Testis (tissue), 3 donors: ENCODE data around the gene SESTD1. TPM values are rescaled to one million over a fixed set of nuclear protein-coding genes. Genes with fewer than 3 reads are reported as not detected.

Source experiments
- DNase-seq: peaks from one replicate; pipeline ENCODE4 v3.0.0-alpha.2; 2019
- H3K27ac ChIP-seq, 2 donors: fragments of 200-600 bp; sonication (generic); one replicate each; pipeline ENCODE4 v1.5.1; 2019
- H3K27me3 ChIP-seq: fragments of 200-600 bp; sonication (generic); one replicate; pipeline ENCODE4 v1.5.1; 2019
- H3K36me3 ChIP-seq: fragments of 200-600 bp; sonication (generic); one replicate; pipeline ENCODE4 v1.5.1; 2017; ENCODE audit warnings: low read depth; ENCODE audit errors: missing control alignments
- H3K4me1 ChIP-seq: fragments of 200-600 bp; sonication (generic); one replicate; pipeline ENCODE4 v1.5.1; 2019
- H3K4me3 ChIP-seq, 2 donors: fragments of 200-600 bp; sonication (generic); one replicate each; pipeline ENCODE4 v1.5.1; 2017 to 2019
- H3K9me3 ChIP-seq: fragments of 200-600 bp; sonication (generic); one replicate; pipeline ENCODE4 v1.5.1; 2017
- CTCF ChIP-seq, 3 experiments: fragments of 450-650 bp in 2 of 3; fragments of 200-600 bp in 1 of 3; sonication (generic) in 1 of 3; IDR thresholded peaks; one replicate each; pipeline ENCODE4 v1.5.1; 2016 to 2019; ENCODE audit warnings: antibody characterized with exemption in 3 of 3, mild to moderate bottlenecking in 2 of 3, moderate library complexity in 1 of 3
- POLR2A ChIP-seq: fragments of 450-650 bp; IDR thresholded peaks from one replicate; pipeline ENCODE4 v1.6.1; 2017; ENCODE audit warnings: antibody characterized with exemption, mild to moderate bottlenecking, moderate library complexity
- WGBS, 2 donors: methylation state at CpG; one replicate each; pipeline ENCODE4 v1.1.5; 2018; 5-methylcytosine and 5-hydroxymethylcytosine counted together
- intact Hi-C: fragments of 100-400 bp; cut with DNase I; formaldehyde crosslinking; loops from one replicate; pipeline ENCODE4 v1.15.1; 2023; ENCODE audit warnings: low total_unique reads
- polyA plus RNA-seq: library from polyadenylated mRNA; stranded (reverse); fragments of 350-450 nt; fragmentation: Illumina TruSeq; extraction: RNeasy Lipid Tissue Mini Kit (QIAGEN cat#74804); gene quantifications from one replicate; pipeline ENCODE4 v1.2.3, GENCODE V29; 2014; ENCODE audit warnings: low read depth, low replicate concordance; ENCODE audit not compliant: insufficient read depth
- total RNA-seq, 2 donors: library from RNA; depleted of rRNA; stranded (reverse); fragments of >200 nt; gene quantifications; one replicate each; pipeline ENCODE4 v1.2.3, GENCODE V29; 2016

SESTD1 gene
- total and polyA plus RNA-seq, 3 donors from 2014 or later: 50.0 to 94.5 (median 56.1) TPM

- H3K27me3 ChIP-seq: no peaks in the 10 kb centered on the region
- H3K9me3 ChIP-seq: no peaks in the 10 kb centered on the region
- TF ChIP-seq POLR2A (no peak), CTCF (IDR thresholded peaks at IDR 0.05) (no peak)
- H3K4me3 ChIP-seq: no peak overlapping the region
- WGBS, 2 donors: 89 to 91% methylated on average over 3 of the region's 3 CpGs
- no peaks in the 10 kb centered on the region for H3K36me3 ChIP-seq
- intact Hi-C loops: no loop called here
- H3K27ac ChIP-seq: no peak overlapping the region
- H3K4me1 ChIP-seq: no peaks in the 10 kb centered on the region
- DNase-seq: no peak
Measured at GRCh38 chr2:179305125-179305524, 40.5 kb upstream of the SESTD1 start.

GRCh38 chr2:179304424-179304823 is 39.8 kb upstream of the SESTD1 start:
- Histone ChIP-seq H3K27ac (no peak overlapping the region), H3K4me3 (no peak overlapping the region), H3K4me1 (no peaks in the 10 kb centered on the region), H3K36me3 (no peaks in the 10 kb centered on the region), H3K27me3 (no peaks in the 10 kb centered on the region), H3K9me3 (no peaks in the 10 kb centered on the region)
- intact Hi-C loops: no loop called here
- TF ChIP-seq CTCF (IDR thresholded peaks at IDR 0.05) (no peak), POLR2A (no peak)
- 80 to 81% methylated on average over 2 of the region's 2 CpGs for WGBS, 2 donors
- no peak for DNase-seq

- H3K27ac ChIP-seq: no peak overlapping the region
- 85 to 86% methylated on average over 6 of the region's 6 CpGs for WGBS, 2 donors
- DNase-seq: no peak
- H3K27me3 ChIP-seq: no peaks in the 10 kb centered on the region
- intact Hi-C loops: no loop called here
- H3K36me3 ChIP-seq: no peaks in the 10 kb centered on the region
- H3K9me3 ChIP-seq: no peaks in the 10 kb centered on the region
- H3K4me1 ChIP-seq: no peaks in the 10 kb centered on the region
- TF ChIP-seq POLR2A (no peak), CTCF (IDR thresholded peaks at IDR 0.05) (no peak)
- H3K4me3 ChIP-seq: no peak overlapping the region
Measured at GRCh38 chr2:179302764-179303571, 38.3 kb upstream of the SESTD1 start.

GRCh38 chr2:179302149-179302548 is 37.5 kb upstream of the SESTD1 start:
- Histone ChIP-seq H3K36me3 (no peaks in the 10 kb centered on the region), H3K4me3 (no peak overlapping the region), H3K27me3 (no peaks in the 10 kb centered on the region), H3K9me3 (no peaks in the 10 kb centered on the region), H3K4me1 (no peaks in the 10 kb centered on the region), H3K27ac (no peak overlapping the region)
- intact Hi-C loops: no loop called here
- no peak for DNase-seq
- 84 to 87% methylated on average over 4 of the region's 4 CpGs for WGBS, 2 donors
- TF ChIP-seq POLR2A (no peak), CTCF (IDR thresholded peaks at IDR 0.05) (no peak)

GRCh38 chr2:179298666-179299065 is 34.0 kb upstream of the SESTD1 start:
- Histone ChIP-seq H3K27ac (no peak overlapping the region), H3K9me3 (no peaks in the 10 kb centered on the region), H3K36me3 (no peaks in the 10 kb centered on the region), H3K4me1 (no peaks in the 10 kb centered on the region), H3K4me3 (no peak overlapping the region), H3K27me3 (no peaks in the 10 kb centered on the region)
- no peak for DNase-seq
- intact Hi-C loops: no loop called here
- no peak for TF ChIP-seq POLR2A
- TF ChIP-seq CTCF (IDR thresholded peaks at IDR 0.05): no peak
- WGBS, 2 donors: 96 to 97% methylated on average over 5 of the region's 5 CpGs
